ENCODE data around the gene ACKR3. TPM values are rescaled to one million over a fixed set of nuclear protein-coding genes. Genes with fewer than 3 reads are reported as not detected.

The ACKR3 gene
- total RNA-seq, 1 donor from 2014 or later = 55.5 TPM

GRCh38 chr2:236628256-236628901 is 58.8 kb downstream of the ACKR3 start:
- intact Hi-C loops (cut with DNase I) = no loop called here
- H3K4me3 ChIP-seq = no peak overlapping the region
- no peaks in the 10 kb centered on the region for H3K36me3 ChIP-seq
- H3K27me3 ChIP-seq = no peaks in the 10 kb centered on the region
- no peak for DNase-seq (ENCODE audit: extremely low spot score in 2 of 2)
- H3K9me3 ChIP-seq = no peaks in the 10 kb centered on the region
- TF ChIP-seq, protein P1, sequence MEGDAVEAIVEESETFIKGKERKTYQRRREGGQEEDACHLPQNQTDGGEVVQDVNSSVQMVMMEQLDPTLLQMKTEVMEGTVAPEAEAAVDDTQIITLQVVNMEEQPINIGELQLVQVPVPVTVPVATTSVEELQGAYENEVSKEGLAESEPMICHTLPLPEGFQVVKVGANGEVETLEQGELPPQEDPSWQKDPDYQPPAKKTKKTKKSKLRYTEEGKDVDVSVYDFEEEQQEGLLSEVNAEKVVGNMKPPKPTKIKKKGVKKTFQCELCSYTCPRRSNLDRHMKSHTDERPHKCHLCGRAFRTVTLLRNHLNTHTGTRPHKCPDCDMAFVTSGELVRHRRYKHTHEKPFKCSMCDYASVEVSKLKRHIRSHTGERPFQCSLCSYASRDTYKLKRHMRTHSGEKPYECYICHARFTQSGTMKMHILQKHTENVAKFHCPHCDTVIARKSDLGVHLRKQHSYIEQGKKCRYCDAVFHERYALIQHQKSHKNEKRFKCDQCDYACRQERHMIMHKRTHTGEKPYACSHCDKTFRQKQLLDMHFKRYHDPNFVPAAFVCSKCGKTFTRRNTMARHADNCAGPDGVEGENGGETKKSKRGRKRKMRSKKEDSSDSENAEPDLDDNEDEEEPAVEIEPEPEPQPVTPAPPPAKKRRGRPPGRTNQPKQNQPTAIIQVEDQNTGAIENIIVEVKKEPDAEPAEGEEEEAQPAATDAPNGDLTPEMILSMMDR (IDR thresholded peaks at IDR 0.05) = no peak
- TF ChIP-seq POLR2AphosphoS5 (IDR thresholded peaks at IDR 0.05; ENCODE audit: insufficient read depth in 1 of 2, low read depth in 1 of 2) (no peak), POLR2A (IDR thresholded peaks at IDR 0.05) (no peak)
- H3K27ac ChIP-seq = no peak overlapping the region
- no peaks in the 10 kb centered on the region for H3K4me1 ChIP-seq

- H3K4me3 ChIP-seq = no peak overlapping the region
- no peak overlapping the region for H3K27ac ChIP-seq
- H3K9me3 ChIP-seq = no peaks in the 10 kb centered on the region
- H3K4me1 ChIP-seq = no peaks in the 10 kb centered on the region
- DNase-seq (ENCODE audit: extremely low spot score in 2 of 2) = no peak
- H3K36me3 ChIP-seq = no peaks in the 10 kb centered on the region
- TF ChIP-seq POLR2AphosphoS5 (IDR thresholded peaks at IDR 0.05; ENCODE audit: insufficient read depth in 1 of 2, low read depth in 1 of 2) (no peak), POLR2A (IDR thresholded peaks at IDR 0.05) (no peak)
- TF ChIP-seq, protein P1 (IDR thresholded peaks at IDR 0.05) = no peak
- no peaks in the 10 kb centered on the region for H3K27me3 ChIP-seq
- intact Hi-C loops (cut with DNase I) = no loop called here
Observed at GRCh38 chr2:236628981-236629605, 59.5 kb downstream of the ACKR3 start.

DNA sequence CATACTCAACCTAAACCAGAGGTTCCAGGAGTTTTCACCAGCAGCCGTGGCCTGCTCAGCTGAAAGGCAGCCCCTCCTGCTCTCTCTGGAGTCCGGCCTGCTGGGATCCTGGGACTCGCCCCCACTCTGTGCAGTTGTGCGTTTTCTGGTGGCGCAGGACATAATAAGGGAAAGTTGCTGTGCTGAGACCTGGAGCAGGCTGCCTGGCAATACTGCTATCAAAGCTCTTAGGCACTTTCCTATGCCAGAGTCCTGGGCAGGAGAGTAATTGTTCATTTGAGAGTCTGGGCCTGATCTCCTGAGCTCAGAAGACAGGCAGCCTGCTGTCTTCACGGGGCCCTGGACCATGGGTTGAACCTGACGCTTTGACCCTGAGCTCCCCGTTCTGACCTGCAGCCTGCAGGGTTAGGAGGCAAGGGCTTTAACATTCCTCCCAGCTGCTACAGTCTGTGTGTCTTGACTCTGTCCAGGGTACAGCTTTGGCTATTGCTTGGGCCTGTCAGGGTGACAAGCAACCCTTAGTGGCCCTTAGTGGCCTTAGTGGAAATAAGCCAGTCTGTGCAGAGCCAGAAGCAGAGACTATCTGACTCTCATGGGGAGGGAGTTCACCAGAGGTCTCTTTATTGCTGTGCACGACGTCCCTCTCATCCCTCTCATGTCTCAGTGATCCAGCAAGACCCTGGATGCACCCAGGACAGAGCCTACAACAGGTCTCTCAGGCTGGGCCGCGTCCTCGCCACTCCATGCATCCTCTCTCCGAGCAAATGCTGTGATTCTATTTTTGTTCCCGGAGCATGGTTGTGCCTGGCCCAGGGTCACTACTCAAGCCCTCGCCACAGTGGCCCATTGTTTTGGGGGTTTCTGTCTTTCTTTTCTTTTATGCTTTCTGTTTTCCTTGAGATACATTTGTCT is 60.6 kb downstream of the ACKR3 start:
- Histone ChIP-seq H3K9me3 (no peaks in the 10 kb centered on the region), H3K27me3 (no peaks in the 10 kb centered on the region), H3K4me3 (no peak overlapping the region), H3K27ac (no peak overlapping the region), H3K4me1 (no peaks in the 10 kb centered on the region), H3K36me3 (no peaks in the 10 kb centered on the region)
- TF ChIP-seq, protein P1 (IDR thresholded peaks at IDR 0.05) = no peak
- TF ChIP-seq POLR2A (IDR thresholded peaks at IDR 0.05) = no peak
- TF ChIP-seq POLR2AphosphoS5 (IDR thresholded peaks at IDR 0.05; ENCODE audit: insufficient read depth in 1 of 2, low read depth in 1 of 2) = no peak
- intact Hi-C loops (cut with DNase I) = no loop called here
- DNase-seq (ENCODE audit: extremely low spot score in 2 of 2) = peak in 1 of 2 donors; percentile 61

GRCh38 chr2:236631281-236631855 is 61.7 kb downstream of the ACKR3 start:
- Histone ChIP-seq H3K27me3 (no peaks in the 10 kb centered on the region), H3K36me3 (no peaks in the 10 kb centered on the region), H3K4me3 (no peak overlapping the region), H3K4me1 (no peaks in the 10 kb centered on the region), H3K9me3 (no peaks in the 10 kb centered on the region), H3K27ac (no peak overlapping the region)
- intact Hi-C loops (cut with DNase I) = no loop called here
- no peak for TF ChIP-seq POLR2A (IDR thresholded peaks at IDR 0.05)
- peak in 1 of 2 donors; percentile 67 for DNase-seq (ENCODE audit: extremely low spot score in 2 of 2)

DNA sequence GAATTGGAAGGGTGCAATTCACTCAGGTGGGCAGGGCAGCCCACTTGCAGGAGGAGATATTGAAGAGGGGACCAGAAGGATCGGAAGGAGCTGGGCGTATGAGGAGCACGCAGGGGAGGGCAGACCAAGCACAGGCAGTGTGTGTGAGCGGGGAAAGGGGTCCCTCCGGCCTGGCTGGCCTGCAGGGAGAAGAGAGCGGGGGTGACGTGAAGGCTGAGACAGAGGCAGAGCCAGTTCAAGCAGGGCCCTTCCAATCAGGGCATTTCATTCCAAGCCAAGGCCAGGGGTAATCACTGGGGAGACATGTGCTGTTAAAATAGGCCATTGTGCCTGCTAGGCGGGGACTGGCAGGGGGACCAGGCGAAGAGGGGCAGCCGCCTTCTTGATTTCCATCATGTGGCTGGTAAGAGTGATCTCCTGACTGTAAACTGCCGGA is 62.2 kb downstream of the ACKR3 start:
- Histone ChIP-seq H3K4me1 (no peaks in the 10 kb centered on the region), H3K4me3 (no peak overlapping the region), H3K27me3 (no peaks in the 10 kb centered on the region), H3K36me3 (no peaks in the 10 kb centered on the region), H3K9me3 (no peaks in the 10 kb centered on the region), H3K27ac (no peak overlapping the region)
- peak in 1 of 2 donors; percentile 82 for DNase-seq (ENCODE audit: extremely low spot score in 2 of 2)
- TF ChIP-seq POLR2A (IDR thresholded peaks at IDR 0.05) = no peak
- TF ChIP-seq, protein P1 (IDR thresholded peaks at IDR 0.05) = no peak
- no peak for TF ChIP-seq POLR2AphosphoS5 (IDR thresholded peaks at IDR 0.05; ENCODE audit: insufficient read depth in 1 of 2, low read depth in 1 of 2)
- intact Hi-C loops (cut with DNase I) = no loop called here

Data from vagina (tissue), 2 donors.